ENCODE data around the gene NR5A2.

NR5A2 gene

GRCh38 chr1:200073286-200073637 is 45.8 kb downstream of the NR5A2 start:
- no peaks in the 10 kb centered on the region for H3K36me3 ChIP-seq (ENCODE audit: control insufficient read depth, insufficient read depth, low read length)
- no peaks in the 10 kb centered on the region for H3K27me3 ChIP-seq (ENCODE audit: control insufficient read depth, insufficient read depth, low read length)
- H3K9me3 ChIP-seq (ENCODE audit: control insufficient read depth, insufficient read depth, low read length) = no peaks in the 10 kb centered on the region
- H3K9ac ChIP-seq (ENCODE audit: low read depth, low read length) = no peak overlapping the region
- H3K4me3 ChIP-seq (ENCODE audit: low read depth, low read length) = no peak overlapping the region
- no peak overlapping the region for H3K27ac ChIP-seq (ENCODE audit: low read depth, low read length)
- peaks cover 20% of the 10 kb centered on the region for H3K4me1 ChIP-seq (ENCODE audit: control insufficient read depth, insufficient read depth, low read length)

- Histone ChIP-seq H3K4me3 (ENCODE audit: low read depth, low read length) (peak overlapping the region; percentile 2; the same call in 1 of the 2 replicates), H3K9ac (ENCODE audit: low read depth, low read length) (no peak overlapping the region), H3K27me3 (ENCODE audit: control insufficient read depth, insufficient read depth, low read length) (no peaks in the 10 kb centered on the region), H3K9me3 (ENCODE audit: control insufficient read depth, insufficient read depth, low read length) (no peaks in the 10 kb centered on the region), H3K36me3 (ENCODE audit: control insufficient read depth, insufficient read depth, low read length) (no peaks in the 10 kb centered on the region), H3K27ac (ENCODE audit: low read depth, low read length) (no peak overlapping the region), H3K4me1 (ENCODE audit: control insufficient read depth, insufficient read depth, low read length) (peaks cover 21% of the 10 kb centered on the region)
Measured at GRCh38 chr1:200075522-200075921, 48.0 kb downstream of the NR5A2 start.

GRCh38 chr1:200075938-200076546 is 48.5 kb downstream of the NR5A2 start:
- Histone ChIP-seq H3K27ac (ENCODE audit: low read depth, low read length) (no peak overlapping the region), H3K36me3 (ENCODE audit: control insufficient read depth, insufficient read depth, low read length) (no peaks in the 10 kb centered on the region), H3K4me1 (ENCODE audit: control insufficient read depth, insufficient read depth, low read length) (peaks cover 27% of the 10 kb centered on the region), H3K9ac (ENCODE audit: low read depth, low read length) (no peak overlapping the region), H3K9me3 (ENCODE audit: control insufficient read depth, insufficient read depth, low read length) (no peaks in the 10 kb centered on the region), H3K4me3 (ENCODE audit: low read depth, low read length) (no peak overlapping the region; the same call in 1 of the 2 replicates), H3K27me3 (ENCODE audit: control insufficient read depth, insufficient read depth, low read length) (no peaks in the 10 kb centered on the region)

DNA sequence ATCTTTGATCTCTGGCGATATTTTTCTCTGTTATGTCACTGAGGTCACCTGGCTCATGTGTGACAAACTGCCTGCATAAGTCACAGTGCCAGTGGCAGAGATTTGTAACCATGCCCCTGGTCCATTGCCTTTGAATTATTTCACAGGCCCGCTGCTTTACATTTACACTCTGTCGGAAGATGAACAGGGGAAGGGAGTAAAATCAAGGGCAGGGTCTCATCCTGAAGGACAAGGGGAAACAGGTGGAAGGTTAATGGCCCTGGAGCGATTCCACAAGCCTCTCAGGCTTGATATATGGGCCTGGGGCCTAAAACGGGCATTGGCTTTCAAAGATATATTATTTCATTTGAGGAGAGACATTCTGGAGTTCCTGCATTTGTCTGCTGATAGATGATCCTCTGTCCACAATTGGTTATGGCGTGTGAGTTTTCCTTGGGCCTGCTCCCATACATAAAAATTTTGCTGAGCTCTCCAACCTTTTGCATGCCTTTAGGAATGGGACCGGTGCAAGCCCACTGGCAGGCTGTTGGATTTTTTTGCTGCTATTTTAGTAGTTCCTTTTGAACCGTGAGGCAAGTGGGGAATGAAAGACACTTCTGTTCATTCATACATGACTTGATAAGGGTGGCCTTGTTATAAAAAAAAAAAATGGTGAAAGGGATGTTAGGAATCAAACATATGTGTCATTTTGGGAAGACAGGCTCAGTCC is 51.9 kb downstream of the NR5A2 start:
- no peak overlapping the region for H3K9ac ChIP-seq (ENCODE audit: low read depth, low read length)
- H3K4me1 ChIP-seq (ENCODE audit: control insufficient read depth, insufficient read depth, low read length) = peaks cover 44% of the 10 kb centered on the region
- no peak overlapping the region for H3K27ac ChIP-seq (ENCODE audit: low read depth, low read length)
- H3K9me3 ChIP-seq (ENCODE audit: control insufficient read depth, insufficient read depth, low read length) = no peaks in the 10 kb centered on the region
- no peak overlapping the region for H3K4me3 ChIP-seq (ENCODE audit: low read depth, low read length)
- no peaks in the 10 kb centered on the region for H3K36me3 ChIP-seq (ENCODE audit: control insufficient read depth, insufficient read depth, low read length)
- H3K27me3 ChIP-seq (ENCODE audit: control insufficient read depth, insufficient read depth, low read length) = no peaks in the 10 kb centered on the region

DNA sequence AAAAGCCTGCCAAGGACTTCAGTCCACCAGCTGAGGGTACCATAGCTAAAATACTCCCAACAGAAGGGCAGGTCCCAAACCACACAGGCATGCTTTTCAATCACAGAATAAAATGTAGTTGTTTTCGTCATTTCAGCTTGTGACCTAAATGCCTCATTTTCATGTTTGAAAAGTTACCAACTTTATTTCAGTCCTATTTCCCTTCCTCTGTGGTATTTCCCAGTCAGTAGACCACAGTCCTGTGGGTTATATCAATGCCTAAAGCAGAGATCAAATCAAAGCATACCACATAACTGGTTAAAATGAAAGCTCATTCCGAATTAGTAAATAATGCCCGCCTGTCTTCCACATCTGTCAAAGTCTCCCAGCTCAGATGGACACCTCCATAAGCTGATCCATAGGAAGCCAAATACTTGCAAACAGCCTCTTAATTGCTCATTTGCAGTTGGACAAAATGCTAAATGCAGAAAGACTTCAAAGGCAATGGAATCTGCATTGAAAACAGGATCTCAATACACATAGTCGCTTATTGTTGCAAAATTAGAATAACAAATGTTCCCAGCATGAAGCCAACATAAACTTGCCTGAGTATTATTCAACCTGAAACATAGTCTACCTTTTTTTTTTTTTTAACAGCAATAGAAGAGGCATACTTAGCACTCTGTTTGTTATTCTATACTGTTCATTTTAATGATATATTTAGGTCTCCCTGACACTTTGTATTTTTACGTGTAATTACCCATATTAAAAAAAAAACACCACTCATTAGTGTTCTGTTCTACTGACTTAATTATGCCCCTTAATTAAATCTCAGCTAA is 53.9 kb downstream of the NR5A2 start:
- Histone ChIP-seq H3K27ac (ENCODE audit: low read depth, low read length) (peak overlapping the region; percentile 74), H3K36me3 (ENCODE audit: control insufficient read depth, insufficient read depth, low read length) (no peaks in the 10 kb centered on the region), H3K27me3 (ENCODE audit: control insufficient read depth, insufficient read depth, low read length) (no peaks in the 10 kb centered on the region), H3K4me1 (ENCODE audit: control insufficient read depth, insufficient read depth, low read length) (peaks cover 40% of the 10 kb centered on the region), H3K4me3 (ENCODE audit: low read depth, low read length) (peak overlapping the region; percentile 39), H3K9me3 (ENCODE audit: control insufficient read depth, insufficient read depth, low read length) (no peaks in the 10 kb centered on the region), H3K9ac (ENCODE audit: low read depth, low read length) (no peak overlapping the region)

GRCh38 chr1:200081969-200082245 is 54.4 kb downstream of the NR5A2 start:
- Histone ChIP-seq H3K9me3 (ENCODE audit: control insufficient read depth, insufficient read depth, low read length) (no peaks in the 10 kb centered on the region), H3K27ac (ENCODE audit: low read depth, low read length) (peak overlapping the region; percentile 48), H3K9ac (ENCODE audit: low read depth, low read length) (no peak overlapping the region), H3K4me3 (ENCODE audit: low read depth, low read length) (peak overlapping the region; percentile 39), H3K4me1 (ENCODE audit: control insufficient read depth, insufficient read depth, low read length) (peaks cover 37% of the 10 kb centered on the region), H3K27me3 (ENCODE audit: control insufficient read depth, insufficient read depth, low read length) (no peaks in the 10 kb centered on the region), H3K36me3 (ENCODE audit: control insufficient read depth, insufficient read depth, low read length) (no peaks in the 10 kb centered on the region)

DNA sequence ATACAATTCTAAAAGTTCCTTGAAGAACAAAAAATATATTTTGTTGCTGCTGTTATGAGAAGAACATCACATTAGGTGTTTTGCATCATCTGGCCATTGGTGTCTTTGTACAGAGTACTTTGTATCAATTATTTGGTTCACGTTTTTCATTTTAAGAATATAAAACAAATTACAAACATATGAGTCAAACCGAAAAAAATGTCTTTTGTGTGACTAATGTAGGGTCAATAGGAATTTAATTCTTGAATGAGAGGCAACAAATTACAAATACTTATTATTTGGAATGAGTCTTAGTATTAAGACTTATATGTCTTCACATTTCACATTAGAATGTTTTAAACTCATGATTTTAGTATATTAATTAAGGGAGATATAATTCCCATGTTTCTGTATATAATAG is 54.8 kb downstream of the NR5A2 start:
- peaks cover 34% of the 10 kb centered on the region for H3K4me1 ChIP-seq (ENCODE audit: control insufficient read depth, insufficient read depth, low read length)
- H3K27ac ChIP-seq (ENCODE audit: low read depth, low read length) = peak overlapping the region; percentile 48
- H3K27me3 ChIP-seq (ENCODE audit: control insufficient read depth, insufficient read depth, low read length) = no peaks in the 10 kb centered on the region
- H3K36me3 ChIP-seq (ENCODE audit: control insufficient read depth, insufficient read depth, low read length) = no peaks in the 10 kb centered on the region
- H3K9me3 ChIP-seq (ENCODE audit: control insufficient read depth, insufficient read depth, low read length) = no peaks in the 10 kb centered on the region
- no peak overlapping the region for H3K4me3 ChIP-seq (ENCODE audit: low read depth, low read length)
- H3K9ac ChIP-seq (ENCODE audit: low read depth, low read length) = no peak overlapping the region

GRCh38 chr1:200090252-200091159 is 63.0 kb downstream of the NR5A2 start:
- no peaks in the 10 kb centered on the region for H3K4me1 ChIP-seq (ENCODE audit: control insufficient read depth, insufficient read depth, low read length)
- no peaks in the 10 kb centered on the region for H3K27me3 ChIP-seq (ENCODE audit: control insufficient read depth, insufficient read depth, low read length)
- no peaks in the 10 kb centered on the region for H3K36me3 ChIP-seq (ENCODE audit: control insufficient read depth, insufficient read depth, low read length)
- no peak overlapping the region for H3K4me3 ChIP-seq (ENCODE audit: low read depth, low read length)
- H3K9me3 ChIP-seq (ENCODE audit: control insufficient read depth, insufficient read depth, low read length) = no peaks in the 10 kb centered on the region
- H3K27ac ChIP-seq (ENCODE audit: low read depth, low read length) = no peak overlapping the region
- H3K9ac ChIP-seq (ENCODE audit: low read depth, low read length) = no peak overlapping the region

- Histone ChIP-seq H3K27ac (ENCODE audit: low read depth, low read length) (no peak overlapping the region), H3K9me3 (ENCODE audit: control insufficient read depth, insufficient read depth, low read length) (no peaks in the 10 kb centered on the region), H3K9ac (ENCODE audit: low read depth, low read length) (no peak overlapping the region), H3K36me3 (ENCODE audit: control insufficient read depth, insufficient read depth, low read length) (no peaks in the 10 kb centered on the region), H3K27me3 (ENCODE audit: control insufficient read depth, insufficient read depth, low read length) (no peaks in the 10 kb centered on the region), H3K4me1 (ENCODE audit: control insufficient read depth, insufficient read depth, low read length) (no peaks in the 10 kb centered on the region), H3K4me3 (ENCODE audit: low read depth, low read length) (no peak overlapping the region)
Measured at GRCh38 chr1:200095057-200095577, 67.6 kb downstream of the NR5A2 start.

DNA sequence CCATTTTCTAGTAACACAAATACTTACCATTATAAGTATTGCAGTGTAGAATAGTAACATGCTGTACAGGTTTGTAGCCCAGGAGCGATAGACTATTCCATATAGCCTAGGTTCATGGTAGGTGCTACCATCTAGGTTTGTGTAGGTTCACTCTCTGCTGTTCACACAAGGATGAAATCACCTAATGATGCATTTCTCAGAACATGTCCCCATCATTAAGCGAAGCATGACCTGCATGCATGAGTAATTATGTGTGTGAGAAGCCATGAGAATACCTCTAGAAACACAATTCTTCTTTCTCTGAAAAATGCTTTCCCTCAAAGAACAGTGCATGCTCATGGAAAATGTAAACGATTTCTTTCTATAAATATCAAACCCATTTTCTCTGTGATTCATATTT is 69.3 kb downstream of the NR5A2 start:
- H3K36me3 ChIP-seq (ENCODE audit: control insufficient read depth, insufficient read depth, low read length) = no peaks in the 10 kb centered on the region
- H3K27ac ChIP-seq (ENCODE audit: low read depth, low read length) = no peak overlapping the region
- no peaks in the 10 kb centered on the region for H3K4me1 ChIP-seq (ENCODE audit: control insufficient read depth, insufficient read depth, low read length)
- no peaks in the 10 kb centered on the region for H3K27me3 ChIP-seq (ENCODE audit: control insufficient read depth, insufficient read depth, low read length)
- no peak overlapping the region for H3K4me3 ChIP-seq (ENCODE audit: low read depth, low read length)
- no peak overlapping the region for H3K9ac ChIP-seq (ENCODE audit: low read depth, low read length)
- H3K9me3 ChIP-seq (ENCODE audit: control insufficient read depth, insufficient read depth, low read length) = no peaks in the 10 kb centered on the region

Data from HUES48 (cell line).